Stimulated activated CD4-positive, alpha-beta T cell treated with anti-CD3 and anti-CD28 coated beads, Interleukin-2, amount 100 ng/mL, for 4 hours (primary cell): ENCODE results near the gene FBP2.
"Not testable (repeated sequence)": the region's sequence is repeated elsewhere in the genome, so short reads cannot be mapped to it uniquely, and the experiment has no call there.

ENCODE experiments used
- DNase-seq: peaks from one replicate; pipeline ENCODE4 v3.0.0-alpha.2; 2020; ENCODE audit warnings: low read depth

Gene FBP2

DNA sequence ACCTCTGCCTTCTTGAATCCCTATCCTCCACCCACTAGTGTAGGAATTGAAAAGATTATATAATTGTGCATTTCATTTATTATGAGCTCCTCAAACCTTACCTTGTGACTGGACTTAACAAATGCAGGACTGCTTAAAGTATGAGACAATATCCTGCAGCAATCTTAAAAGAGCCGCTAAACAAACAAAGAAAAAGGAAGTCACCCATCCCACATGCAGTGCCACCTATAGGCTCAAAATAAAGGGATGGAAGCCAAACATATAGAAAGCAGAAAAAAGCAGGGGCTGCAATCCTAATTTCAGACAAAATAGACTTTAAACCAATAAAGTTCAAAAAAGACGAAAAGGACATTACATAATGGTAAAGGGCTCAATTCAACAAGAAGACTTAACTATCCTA, 30.1 kb downstream of the FBP2 start:
- DNase-seq: no peak

DNA sequence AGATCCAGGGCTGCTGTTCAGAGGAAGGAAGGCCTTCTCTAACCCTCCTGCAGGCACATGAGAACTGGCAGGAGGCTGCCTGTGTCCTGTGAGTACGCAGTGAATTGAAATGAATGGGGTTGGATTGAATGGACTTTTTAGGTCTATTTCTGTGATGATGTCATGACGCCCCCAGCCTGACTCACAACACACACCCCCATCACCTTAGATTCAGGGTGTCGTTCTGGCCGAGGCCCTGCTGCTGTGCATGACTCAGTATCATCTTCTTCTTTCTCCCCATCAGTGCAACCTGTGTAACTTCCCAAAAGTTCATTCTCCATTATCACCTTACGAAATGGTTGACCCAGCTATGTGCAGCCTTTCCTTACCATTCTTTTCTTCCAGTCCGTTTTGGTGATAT, 33.4 kb downstream of the FBP2 start:
- no peak for DNase-seq

DNA sequence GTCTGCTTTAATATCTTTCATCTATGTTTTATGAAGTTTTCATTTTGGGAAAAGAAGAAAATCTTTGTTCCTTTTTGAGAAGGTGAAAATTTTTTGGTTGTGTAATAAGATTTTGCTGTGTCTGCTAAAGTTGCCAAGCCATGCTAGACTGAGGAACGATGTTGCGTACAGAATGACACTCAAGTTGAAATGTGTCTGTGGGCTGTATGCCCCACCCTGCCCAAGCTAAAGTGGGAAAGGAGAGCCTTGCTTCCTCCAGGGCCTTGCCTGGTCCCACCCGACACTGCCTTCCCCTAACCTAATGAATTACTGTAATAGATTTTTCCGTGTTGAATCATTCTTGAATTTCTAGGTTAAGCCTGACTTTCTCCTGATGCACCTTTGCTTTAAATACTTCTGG, 36.2 kb downstream of the FBP2 start:
- DNase-seq: no peak

DNA sequence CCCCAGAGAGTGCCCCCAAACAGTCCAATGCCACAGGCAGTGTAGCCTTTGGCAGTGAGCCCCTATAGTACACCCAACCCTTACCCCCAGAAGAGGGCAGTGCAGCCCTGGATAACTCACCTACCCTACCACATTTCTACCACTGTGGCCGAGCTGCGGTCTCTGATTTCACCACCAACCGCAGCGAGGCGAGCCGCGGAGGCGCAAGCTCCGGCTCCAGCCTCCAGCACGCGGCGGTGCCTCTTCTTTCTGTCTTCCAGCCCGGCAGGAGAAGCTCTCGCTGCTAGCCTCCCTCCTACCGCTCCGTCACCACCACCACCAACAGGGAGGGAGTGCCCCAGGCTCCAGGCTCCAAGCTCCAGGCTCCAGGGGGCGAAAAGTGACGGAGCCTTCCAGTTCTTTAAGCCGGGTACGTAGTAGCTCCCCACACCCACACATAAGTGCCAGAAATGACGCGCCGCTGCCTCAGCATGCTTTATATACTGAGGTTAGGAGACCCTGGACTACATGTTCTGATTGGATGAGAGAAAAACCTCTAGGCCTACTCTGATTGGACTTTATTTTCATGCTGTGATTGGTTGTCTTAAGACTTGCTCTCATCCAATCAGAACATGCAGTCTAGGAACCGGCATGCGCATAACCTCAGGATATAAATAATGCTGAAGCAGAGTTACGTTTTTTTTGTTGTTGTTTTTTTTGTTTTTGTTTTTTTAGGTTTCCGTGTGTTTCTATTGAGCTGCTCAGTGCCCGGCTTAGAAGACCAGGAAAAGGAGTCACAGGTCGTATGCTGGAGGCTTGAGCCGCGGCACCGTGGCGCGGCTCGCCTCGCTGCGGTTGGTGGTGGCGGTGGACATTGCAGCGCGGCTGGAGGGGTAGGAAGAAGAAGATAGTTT, 38.9 kb downstream of the FBP2 start, which contains the start of gene PCAT7:
TSS of gene PCAT7 (plus strand) at position 645 of the 893 bp plus-strand sequence.
- no peak for DNase-seq

DNA sequence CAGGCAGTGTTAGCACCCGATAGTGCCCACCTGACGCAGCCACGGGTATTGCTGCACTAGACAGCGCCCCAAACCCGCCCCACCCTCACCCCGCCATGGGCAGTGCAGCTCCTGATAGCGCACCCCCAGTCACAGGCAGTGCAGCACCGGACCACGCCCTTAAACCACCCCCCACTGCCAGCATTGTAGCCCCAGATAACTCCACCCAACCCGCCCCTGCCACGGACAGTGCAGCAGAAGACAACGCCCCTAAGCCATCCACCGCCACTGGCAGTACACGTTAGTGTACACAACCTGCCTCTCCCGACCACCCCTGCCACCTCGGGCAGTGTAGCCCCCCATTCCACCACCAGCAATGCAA, 39.6 kb downstream of the FBP2 start:
- DNase-seq: no peak

DNA sequence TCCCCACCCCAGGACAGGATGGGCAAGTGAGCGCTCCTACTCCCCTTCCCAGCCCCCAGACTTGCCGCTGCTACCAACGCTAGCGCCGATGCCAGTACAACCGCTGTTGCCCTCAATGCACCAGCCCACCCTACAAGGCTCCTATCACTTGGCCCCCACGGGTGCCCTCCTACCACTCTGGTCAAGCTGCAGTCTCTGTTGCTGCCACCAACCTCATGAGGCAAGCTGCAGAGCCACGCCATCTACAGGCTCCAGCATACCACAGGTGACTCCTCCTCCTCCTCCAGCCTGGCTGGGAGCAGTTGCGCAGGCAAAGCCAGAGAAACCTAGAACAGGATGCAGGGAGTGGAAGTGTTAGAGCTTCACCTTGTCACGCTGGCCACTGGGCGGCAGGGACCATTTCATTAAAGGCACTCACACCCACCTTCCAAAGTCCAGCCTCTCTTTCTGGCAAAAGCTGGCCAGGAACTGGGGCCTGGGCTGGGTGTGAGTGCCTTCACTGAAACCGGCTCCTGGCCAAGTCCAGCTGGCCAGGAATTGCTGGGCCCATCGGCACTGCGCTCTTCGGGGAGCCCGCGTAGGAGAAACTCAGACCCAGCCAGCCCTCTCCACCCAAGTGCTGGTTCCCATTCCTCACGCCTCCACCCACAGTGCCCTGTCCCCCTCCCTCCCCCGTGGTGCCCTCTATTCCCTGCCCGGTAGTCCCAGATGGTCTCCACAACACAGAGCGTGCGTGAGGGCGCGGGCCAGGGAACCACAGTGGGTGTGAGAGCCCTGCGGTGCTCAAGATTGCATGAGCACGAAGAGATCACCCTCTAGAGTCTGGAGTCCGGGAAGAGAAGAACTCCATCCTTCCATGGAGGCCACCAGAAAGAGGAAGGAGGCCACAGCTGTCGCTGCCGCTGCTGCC, 40.3 kb downstream of the FBP2 start:
- no peak for DNase-seq

DNA sequence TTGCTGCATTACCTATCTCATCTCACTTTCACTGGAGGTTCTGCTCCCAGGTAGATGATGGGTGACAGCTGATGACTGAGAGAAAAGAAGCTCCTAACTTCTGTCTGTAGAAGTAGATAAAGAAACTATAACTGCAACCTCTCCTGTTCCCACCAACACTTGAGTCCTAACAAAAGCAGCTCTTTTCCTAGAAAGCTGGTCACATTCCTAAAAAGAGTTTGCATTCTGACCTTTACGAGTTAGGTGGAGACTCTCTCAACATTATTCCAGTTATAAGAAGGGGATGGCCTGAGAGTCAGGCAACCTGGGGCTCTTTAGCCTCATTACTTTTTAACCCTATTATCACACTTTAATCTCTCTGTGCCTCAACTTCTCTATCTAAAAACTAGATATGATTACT, 47.7 kb downstream of the FBP2 start:
- no peak for DNase-seq

DNA sequence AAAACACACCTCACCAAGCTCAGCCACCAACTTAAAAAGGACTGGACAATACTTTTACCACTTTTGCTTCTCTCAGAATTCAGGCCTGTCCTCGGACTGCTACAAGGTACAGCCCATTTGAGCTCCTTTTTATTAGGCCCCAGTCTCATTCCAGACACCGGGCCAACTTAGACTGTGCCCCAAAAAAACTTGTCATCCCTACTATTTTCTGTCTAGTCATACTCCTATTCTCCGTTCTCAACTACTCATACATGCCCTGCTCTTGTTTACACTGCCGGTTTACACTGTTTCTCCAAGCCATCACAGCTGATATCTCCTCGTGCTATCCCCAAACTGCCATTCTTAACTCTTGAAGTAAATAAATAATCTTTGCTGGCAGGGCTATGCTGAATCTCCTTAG, 49.3 kb downstream of the FBP2 start:
- DNase-seq: not testable (repeated sequence)

DNA sequence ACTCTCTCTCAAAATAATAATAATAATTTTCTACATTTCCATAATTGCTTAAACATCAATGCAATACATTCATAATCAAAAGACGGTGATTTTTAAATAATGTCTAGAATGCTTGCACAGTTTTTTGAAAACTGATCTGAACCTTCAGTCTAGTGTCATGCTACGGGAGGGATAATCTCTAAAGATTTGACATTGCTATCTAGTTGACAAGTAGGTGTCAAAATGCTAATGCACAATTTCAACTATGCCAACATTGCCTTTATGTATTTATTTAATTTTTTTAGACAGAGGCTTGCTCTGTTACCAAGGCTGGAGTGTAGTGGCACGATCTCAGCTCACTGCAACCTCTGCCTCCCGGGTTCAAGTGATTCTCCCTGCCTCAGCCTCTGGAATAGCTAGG, 54.7 kb downstream of the FBP2 start:
- no peak for DNase-seq

DNA sequence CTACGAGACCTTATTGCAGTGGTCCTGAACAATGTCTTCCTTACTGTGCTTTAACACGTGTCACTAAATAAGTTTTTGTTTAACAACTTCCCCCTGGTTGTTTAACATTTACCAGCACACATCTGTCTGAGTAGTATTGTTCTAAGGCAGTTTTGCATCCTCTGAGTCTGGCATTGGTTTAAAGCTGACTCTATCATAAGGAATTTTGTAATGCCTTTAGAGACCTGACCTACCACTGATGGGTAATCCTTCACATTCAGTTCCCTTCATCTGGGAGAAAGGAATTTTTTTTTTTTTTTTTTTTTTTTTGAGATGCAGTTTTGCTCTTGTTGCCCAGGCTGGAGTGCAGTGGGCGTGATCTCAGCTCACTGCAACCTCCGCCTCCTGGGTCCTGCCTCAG, 58.7 kb downstream of the FBP2 start:
- no peak for DNase-seq

DNA sequence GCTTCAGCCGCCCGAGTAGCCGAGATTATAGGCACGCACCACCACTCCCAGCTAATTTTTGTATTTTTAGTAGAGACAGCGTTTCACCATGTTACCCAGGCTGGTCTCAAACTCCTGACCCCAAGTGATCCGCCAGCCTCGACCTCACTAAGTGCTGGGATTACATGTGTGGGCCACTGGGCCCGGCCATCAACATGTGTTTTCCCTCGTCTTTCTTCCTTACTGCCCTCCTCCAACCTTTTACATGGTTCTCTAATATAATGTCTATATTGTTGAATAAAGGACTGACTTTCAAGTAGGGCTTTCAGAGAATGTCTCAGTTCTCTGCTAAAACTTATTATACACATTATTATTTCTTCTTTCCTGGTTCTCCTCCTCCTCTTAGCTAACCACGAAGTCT, 60.0 kb downstream of the FBP2 start:
- no peak for DNase-seq

DNA sequence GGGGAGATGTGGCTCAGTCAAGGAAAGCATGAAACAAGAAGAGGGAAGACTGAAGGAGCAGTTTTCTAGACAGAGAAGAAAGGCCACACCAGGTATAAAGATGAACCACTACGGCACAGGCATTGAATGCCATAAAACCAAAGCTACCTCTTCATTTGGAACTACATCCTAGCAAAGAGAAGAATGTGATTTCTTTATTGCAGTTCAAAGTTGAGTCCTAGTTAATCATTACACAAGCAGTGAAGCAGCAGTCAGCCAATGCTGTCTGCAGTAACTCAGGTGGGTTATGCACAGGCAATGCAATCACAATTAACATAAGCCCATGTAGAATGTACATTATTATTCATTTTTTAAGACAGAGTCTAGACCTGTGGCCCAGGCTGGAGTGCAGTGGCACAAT, 60.5 kb downstream of the FBP2 start:
- no peak for DNase-seq

DNA sequence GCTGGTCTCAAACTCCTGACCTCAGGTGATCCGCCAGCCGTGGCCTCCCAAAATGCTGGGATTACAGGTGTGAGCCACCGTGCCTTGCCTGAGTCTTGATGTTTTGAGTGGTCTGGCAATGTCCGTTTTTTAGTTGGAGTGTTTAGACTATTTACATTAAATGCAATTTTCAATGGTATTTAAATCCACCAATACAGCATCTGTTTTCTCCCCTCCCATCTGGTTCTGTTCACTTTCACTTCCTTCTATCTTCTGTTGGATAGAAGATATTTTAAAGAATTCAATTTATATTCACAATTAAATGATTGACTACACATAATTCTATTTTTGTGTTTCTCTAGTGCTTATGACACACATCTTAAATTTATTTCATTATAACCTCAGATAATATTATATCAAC, 64.7 kb downstream of the FBP2 start:
- DNase-seq: no peak

DNA sequence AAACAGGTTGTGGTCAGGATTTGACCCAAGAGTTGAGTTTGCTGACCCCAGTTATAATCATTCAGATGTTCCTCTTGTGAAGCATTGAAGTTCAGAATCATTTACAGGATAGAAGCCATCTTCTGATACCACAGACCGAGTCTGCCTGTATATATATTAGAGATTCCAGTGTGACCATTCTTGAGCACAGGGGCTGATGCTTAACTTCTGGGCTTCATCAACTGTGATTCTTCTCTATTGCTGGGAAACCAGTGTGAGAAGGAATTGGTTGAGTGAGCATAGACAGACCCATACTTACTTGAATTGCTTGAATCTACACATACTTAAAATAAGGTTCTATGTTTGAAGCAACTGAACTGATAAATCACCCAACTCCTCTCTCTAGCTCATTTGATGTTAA, 66.7 kb downstream of the FBP2 start:
- no peak for DNase-seq

DNA sequence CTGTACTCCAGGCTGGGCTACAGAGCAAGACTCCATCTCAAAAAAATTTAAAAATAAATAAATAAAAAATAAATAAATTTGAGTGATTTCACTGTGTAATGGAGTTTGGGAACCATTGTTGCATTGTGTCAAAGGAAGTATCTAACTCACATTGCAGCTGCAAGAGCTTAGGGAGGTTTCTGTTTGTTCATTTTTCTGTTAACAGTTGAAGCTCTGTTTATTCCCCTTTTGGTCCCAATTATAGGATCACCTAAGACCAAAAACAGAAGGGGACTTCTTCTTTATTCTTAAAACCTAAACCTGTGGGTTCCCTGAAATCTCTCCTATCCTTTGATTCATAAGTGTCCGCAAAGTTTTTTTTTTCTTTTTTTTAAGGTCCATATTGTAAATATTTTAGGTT, 67.4 kb downstream of the FBP2 start:
- DNase-seq: no peak

DNA sequence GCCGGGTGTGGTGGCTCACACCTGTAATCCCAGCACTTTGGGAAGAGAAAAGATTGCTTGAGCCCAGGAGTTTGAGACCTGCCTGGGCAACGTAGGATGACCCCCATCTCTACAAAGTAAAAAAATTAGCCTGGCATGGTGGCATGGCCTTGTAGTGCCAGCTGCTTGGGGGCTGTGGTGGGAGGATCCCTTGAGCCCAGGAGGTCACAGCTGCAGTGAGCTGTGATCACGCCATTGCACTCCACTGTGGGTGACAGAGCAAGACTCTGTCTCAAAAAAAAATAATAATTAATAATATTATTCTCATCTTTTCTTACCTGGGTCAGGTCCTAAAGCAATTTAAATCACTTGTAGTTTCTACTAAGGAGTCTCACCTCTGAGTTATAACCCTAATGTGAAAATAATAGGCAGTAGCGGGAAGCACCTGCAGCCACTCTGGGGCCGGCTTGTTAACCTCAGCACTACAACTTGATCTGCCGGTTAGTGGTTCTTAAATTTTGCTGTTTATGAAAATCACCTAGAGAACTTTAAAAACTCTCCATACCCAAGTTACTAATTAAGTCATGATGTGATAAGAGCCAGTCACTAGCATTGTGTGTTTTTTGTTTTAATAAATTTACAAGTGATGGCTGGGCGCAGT, 68.1 kb downstream of the FBP2 start:
- DNase-seq: no peak

DNA sequence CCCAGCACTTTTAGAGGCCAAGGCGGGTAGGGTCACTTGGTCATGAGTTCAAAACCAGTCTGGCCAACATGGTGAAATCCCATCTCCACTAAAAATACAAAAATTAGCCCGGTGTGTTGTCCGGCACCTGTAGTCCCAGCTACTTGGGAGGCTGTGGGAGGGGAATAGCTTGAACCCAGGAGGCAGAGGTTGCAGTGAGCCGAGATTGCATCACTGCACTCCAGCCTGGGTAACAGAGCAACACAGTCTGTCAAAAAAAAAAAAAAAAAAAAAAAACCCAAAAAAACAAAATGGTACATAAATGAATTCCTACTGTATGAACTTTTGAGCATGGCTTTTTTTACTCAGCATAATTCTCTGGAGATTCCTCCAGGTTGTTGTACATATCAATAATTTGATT, 76.4 kb downstream of the FBP2 start:
- DNase-seq: no peak

DNA sequence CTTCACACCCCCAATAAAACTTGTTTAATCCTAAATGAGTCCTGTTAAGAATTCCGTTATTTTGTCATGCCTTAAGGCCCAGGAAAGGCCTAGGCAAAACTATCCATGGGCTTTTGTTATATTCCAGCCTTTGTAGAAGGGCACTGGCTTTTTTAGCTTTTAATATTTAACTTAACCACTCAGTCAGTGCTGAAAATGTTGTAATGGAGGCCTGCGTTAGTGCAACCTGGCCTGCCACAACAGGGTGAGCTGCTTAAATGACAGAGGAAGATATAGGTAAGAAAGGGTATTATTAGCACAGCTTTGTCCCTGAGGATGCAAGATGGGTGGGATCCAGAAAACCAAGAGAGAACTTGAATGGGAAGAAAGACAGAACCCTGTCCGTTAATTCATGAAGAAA, 78.9 kb downstream of the FBP2 start:
- DNase-seq: no peak

DNA sequence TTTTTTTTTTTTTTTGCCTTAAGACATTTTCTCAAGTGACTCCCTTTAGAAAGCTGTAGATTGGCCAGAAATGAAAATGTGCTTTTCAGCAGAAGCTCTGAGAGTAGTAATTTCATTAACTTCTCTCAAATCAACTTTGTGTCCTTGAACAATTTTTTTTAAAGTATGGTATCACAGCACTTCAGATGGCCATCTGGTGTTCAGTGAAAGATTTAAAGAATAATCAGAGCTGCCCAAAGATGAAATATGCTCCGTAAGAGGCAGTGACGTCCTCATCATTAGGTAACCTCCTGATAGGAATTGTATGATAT, 81.7 kb downstream of the FBP2 start:
- no peak for DNase-seq

DNA sequence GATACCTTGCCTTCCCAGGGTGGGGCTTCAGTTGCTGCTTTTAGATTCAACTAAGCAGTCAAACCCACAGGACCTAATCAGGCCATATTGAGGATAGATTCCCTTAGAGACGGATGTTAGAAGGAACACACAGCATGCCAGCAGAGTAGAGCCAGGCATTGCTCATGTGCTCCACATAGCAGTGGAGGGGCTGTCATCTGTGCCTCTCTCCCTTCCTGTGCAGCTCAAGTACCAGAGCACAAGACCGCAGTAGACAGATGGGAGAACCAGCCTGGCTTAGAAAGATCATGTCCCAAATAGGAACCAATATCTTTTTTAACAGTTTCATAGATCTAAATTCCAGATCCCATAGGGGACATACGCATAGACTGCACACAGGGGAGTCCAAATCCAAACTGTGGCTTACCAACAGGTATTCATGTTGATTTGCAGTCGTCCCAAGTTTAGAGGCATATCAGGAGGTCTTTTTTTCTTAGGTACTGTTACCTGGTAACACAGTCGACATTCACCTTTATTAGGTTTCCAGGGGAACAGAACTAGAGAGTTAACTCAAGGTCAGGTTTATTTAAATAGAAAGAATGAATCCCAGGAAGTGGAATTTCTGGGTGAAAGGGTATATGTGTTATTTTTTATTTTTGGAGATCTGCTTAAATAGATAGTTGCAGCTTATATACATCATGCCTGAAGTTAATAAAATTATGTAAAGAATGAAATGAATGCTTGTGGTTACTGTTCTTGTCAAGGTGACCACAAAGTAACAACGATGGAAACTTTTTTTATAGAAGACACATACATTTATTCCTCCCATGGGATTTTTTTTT, 82.3 kb downstream of the FBP2 start:
- no peak for DNase-seq
